Ishikawa (cell line): ENCODE results near the gene TRIAP1.

Experiments used
- CEBPB ChIP-seq: IDR thresholded peaks from 2 replicates; pipeline ENCODE4 v1.6.1; 2012
- CREB1 ChIP-seq: IDR thresholded peaks from 2 replicates; pipeline ENCODE4 v1.6.1; 2012; ENCODE audit warnings: low read depth
- EGR1 ChIP-seq: IDR thresholded peaks from 2 replicates; pipeline ENCODE4 v1.6.1; 2012
- EP300 ChIP-seq: IDR thresholded peaks from 2 replicates; pipeline ENCODE4 v1.6.1; 2012; ENCODE audit warnings: borderline replicate concordance
- FOXM1 ChIP-seq: IDR thresholded peaks from 2 replicates; pipeline ENCODE4 v1.6.1; 2012; ENCODE audit warnings: low read depth, borderline replicate concordance
- MAX ChIP-seq: IDR thresholded peaks from 2 replicates; pipeline ENCODE4 v1.6.1; 2012
- RAD21 ChIP-seq: IDR thresholded peaks from 2 replicates; pipeline ENCODE4 v1.6.1; 2012; ENCODE audit warnings: low read depth
- REST ChIP-seq: IDR thresholded peaks from 2 replicates; pipeline ENCODE4 v1.6.1; 2012; ENCODE audit warnings: low read depth, mild to moderate bottlenecking
- TAF1 ChIP-seq: IDR thresholded peaks from 2 replicates; pipeline ENCODE4 v1.6.1; 2012; ENCODE audit warnings: low read depth, mild to moderate bottlenecking
- TCF12 ChIP-seq: IDR thresholded peaks from 2 replicates; pipeline ENCODE4 v1.6.1; 2012; ENCODE audit warnings: low read depth
- USF1 ChIP-seq: IDR thresholded peaks from 2 replicates; pipeline ENCODE4 v1.6.1; 2012
- YY1 ChIP-seq: IDR thresholded peaks from 2 replicates; pipeline ENCODE4 v1.6.1; 2012; ENCODE audit warnings: low read depth

GRCh38 chr12:120488057-120488640, 42.0 kb upstream of the TRIAP1 start:
- no peak for TF ChIP-seq FOXM1
- TF ChIP-seq RAD21 = no peak
- TF ChIP-seq TCF12 = no peak
- TF ChIP-seq USF1 = no peak
- TF ChIP-seq EP300 = no peak
- TF ChIP-seq CEBPB = no peak
- no peak for TF ChIP-seq TAF1
- no peak for TF ChIP-seq MAX
- TF ChIP-seq REST = no peak
- no peak for TF ChIP-seq CREB1
- TF ChIP-seq EGR1 = no peak
- no peak for TF ChIP-seq YY1
